Measurements from ENCODE around the gene TENM3. TPM values are rescaled to one million over a fixed set of nuclear protein-coding genes. Genes with fewer than 3 reads are reported as not detected.

The TENM3 gene
- total RNA-seq, 2 experiments from 2014 or later, result not detected

DNA sequence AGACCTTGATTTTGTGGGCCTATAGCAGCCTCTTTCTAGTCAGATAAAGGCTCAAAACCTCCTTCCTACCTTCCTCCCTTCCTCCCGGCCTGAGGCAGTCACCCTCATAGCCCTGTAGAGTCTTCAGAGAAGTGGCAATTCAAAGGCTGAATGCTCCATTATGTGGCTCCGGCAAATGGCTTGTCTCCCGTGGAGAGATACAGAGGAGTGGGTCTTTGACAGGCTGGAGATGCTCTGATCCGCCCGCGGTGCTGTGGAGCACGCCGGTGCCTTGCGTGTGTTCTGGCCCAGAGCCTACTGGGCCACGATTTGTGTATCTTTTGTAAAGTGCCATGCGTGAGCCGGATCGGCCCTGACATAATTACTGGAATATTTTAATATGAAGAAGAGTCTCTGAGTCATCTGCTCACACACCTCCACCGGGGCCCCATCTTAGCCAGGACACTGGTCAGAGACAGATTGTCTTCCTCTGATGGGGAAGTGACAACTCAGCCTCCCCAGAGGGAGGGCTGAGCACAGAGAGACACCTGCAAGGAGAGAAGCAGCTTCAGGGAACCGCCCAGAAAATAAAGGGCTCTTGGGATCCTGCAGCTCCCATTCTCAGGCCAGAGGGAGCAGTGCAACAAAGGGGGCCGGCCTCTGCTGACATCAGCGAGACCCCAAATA is 585.3 kb downstream of the TENM3 start:
- peaks cover 8% of the 10 kb centered on the region for H3K4me1 Mint-ChIP-seq (ENCODE audit: low read depth)
- H3K9me3 Mint-ChIP-seq, result no peaks in the 10 kb centered on the region
- peaks cover 24% of the 10 kb centered on the region for H3K27me3 Mint-ChIP-seq
- DNase-seq (no peak), ATAC-seq (no peak)
- intact Hi-C loops (cut with micrococcal nuclease), result no loop called here
- H3K4me3 Mint-ChIP-seq, result no peak overlapping the region
- H3K36me3 Mint-ChIP-seq (ENCODE audit: low read depth), result no peaks in the 10 kb centered on the region
- CTCF ChIA-PET, result no interaction called here
- no peak for TF ChIP-seq CTCF (IDR thresholded peaks at IDR 0.05)
- POLR2A ChIA-PET, result no interaction called here
- no peak overlapping the region for H3K27ac Mint-ChIP-seq

GRCh38 chr4:182829196-182829595 is 586.0 kb downstream of the TENM3 start:
- intact Hi-C loops (cut with micrococcal nuclease), result no loop called here
- DNase-seq, result no peak

GRCh38 chr4:182831376-182831775 is 588.2 kb downstream of the TENM3 start:
- ChIA-PET CTCF (no interaction called here), POLR2A (no interaction called here)
- ATAC-seq, result no peak
- H3K27me3 Mint-ChIP-seq, result peaks cover 34% of the 10 kb centered on the region
- H3K9me3 Mint-ChIP-seq, result no peaks in the 10 kb centered on the region
- H3K27ac Mint-ChIP-seq, result no peak overlapping the region
- H3K4me3 Mint-ChIP-seq, result no peak overlapping the region
- TF ChIP-seq CTCF (IDR thresholded peaks at IDR 0.05), result no peak
- intact Hi-C loops (cut with micrococcal nuclease), result no loop called here
- peaks cover 6% of the 10 kb centered on the region for H3K4me1 Mint-ChIP-seq (ENCODE audit: low read depth)
- DNase-seq, result no peak
- H3K36me3 Mint-ChIP-seq (ENCODE audit: low read depth), result no peaks in the 10 kb centered on the region

More at GRCh38 chr4:182829196-182829595, 586.0 kb downstream of the TENM3 start:
- Mint-ChIP-seq H3K9me3 (no peaks in the 10 kb centered on the region), H3K27me3 (peaks cover 24% of the 10 kb centered on the region), H3K36me3 (ENCODE audit: low read depth) (no peaks in the 10 kb centered on the region), H3K27ac (no peak overlapping the region), H3K4me1 (ENCODE audit: low read depth) (peaks cover 8% of the 10 kb centered on the region), H3K4me3 (no peak overlapping the region)
- ChIA-PET CTCF (no interaction called here), POLR2A (no interaction called here)
- no peak for TF ChIP-seq CTCF (IDR thresholded peaks at IDR 0.05)
- no peak for ATAC-seq

DNA sequence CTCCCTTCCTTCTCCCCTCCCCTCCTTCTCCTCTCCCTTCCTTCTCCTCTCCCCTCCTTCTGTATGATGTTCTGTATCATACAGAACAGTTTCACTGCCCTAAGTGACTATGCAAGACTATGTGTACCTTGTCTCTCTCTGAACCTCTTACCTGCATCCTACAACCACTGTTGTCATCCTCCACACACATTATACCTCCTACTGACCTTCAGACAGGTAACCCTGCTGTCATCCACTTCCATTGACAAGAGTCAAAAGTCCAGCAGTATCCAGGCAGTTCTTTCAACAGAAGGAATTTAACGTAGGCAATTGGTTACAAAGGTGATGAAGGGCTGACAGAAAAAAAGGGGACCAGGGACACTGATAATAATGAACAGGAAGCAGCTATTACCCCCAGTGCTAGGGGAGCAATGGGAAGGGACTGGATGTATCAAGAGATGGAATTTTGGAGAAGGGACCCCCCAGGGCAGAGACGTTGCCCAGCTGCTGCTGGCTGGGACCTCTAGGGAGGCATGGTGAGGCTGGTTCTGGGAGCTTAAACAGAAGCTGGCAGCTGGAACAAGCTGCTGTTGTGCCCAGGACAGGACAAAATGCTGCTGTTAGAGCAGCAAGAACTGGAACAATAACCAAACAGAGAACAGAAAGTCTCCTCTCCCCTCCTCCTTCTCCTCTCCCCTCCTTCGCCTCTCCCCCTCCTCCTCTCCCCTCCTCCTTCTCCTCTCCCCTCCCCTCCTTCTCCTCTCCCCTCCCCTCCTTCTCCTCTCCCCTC is 589.3 kb downstream of the TENM3 start:
- no peak for TF ChIP-seq CTCF (IDR thresholded peaks at IDR 0.05)
- DNase-seq (no peak), ATAC-seq (no peak)
- ChIA-PET CTCF (no interaction called here), POLR2A (no interaction called here)
- Mint-ChIP-seq H3K4me3 (no peak overlapping the region), H3K36me3 (ENCODE audit: low read depth) (no peaks in the 10 kb centered on the region), H3K27ac (no peak overlapping the region), H3K27me3 (peaks cover 39% of the 10 kb centered on the region), H3K9me3 (no peaks in the 10 kb centered on the region), H3K4me1 (ENCODE audit: low read depth) (no peaks in the 10 kb centered on the region)
- intact Hi-C loops (cut with micrococcal nuclease), result no loop called here

GRCh38 chr4:182835006-182835740 is 592.0 kb downstream of the TENM3 start:
- POLR2A ChIA-PET, result no interaction called here
- no peaks in the 10 kb centered on the region for H3K36me3 Mint-ChIP-seq (ENCODE audit: low read depth)
- no peak for TF ChIP-seq CTCF (IDR thresholded peaks at IDR 0.05)
- no peak for ATAC-seq
- H3K27ac Mint-ChIP-seq, result no peak overlapping the region
- no peak overlapping the region for H3K4me3 Mint-ChIP-seq
- intact Hi-C loops (cut with micrococcal nuclease), result no loop called here
- peaks cover 36% of the 10 kb centered on the region for H3K27me3 Mint-ChIP-seq
- no peaks in the 10 kb centered on the region for H3K9me3 Mint-ChIP-seq
- no peaks in the 10 kb centered on the region for H3K4me1 Mint-ChIP-seq (ENCODE audit: low read depth)
- DNase-seq, result no peak
- CTCF ChIA-PET, result no interaction called here

Data from activated CD8-positive, alpha-beta T cell treated with anti-CD3 and anti-CD28 coated beads for 36 hours (primary cell).